ENCODE data around the gene MAPK1.

The MAPK1 gene

DNA sequence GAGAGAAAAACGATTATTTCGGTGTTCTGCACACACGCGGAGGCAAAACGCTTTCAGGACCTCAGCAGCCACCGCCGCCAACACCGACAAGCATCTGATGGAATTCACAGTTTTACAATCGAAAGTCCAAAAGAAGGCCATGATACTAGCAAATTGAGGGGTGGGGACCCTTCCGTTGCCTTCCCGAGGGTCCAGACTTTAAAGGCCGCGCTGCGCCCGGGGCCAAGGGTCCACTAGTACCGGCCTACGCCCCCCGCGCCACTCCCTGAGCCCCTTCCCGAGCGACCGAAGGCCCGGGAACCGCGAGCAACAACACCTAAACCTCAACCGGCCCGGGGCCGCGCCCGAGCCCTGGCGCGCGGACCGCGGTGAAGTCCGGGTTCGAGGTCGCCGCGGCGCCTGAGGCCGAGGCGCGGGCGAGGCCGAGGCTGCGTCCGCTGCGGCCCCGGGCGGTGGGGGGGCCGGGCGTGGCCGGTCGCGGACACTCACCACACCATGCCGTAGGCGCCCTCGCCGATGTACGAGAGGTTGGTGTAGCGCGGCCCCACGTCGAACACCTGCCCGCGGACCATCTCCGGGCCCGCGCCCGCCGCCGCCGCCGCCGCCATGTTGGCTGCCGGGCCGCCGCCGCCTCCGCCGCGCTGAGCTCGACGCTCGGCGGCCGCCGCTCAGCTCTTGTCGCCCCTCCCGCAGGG, 465 bp downstream of the MAPK1 start:
- H3K4me1 Mint-ChIP-seq, result peaks cover 39% of the 10 kb centered on the region
- peak overlapping the region; percentile 91 to 100 (median 98) for H3K4me3 Mint-ChIP-seq
- H3K36me3 Mint-ChIP-seq (ENCODE audit: low read depth), result peaks cover 5% of the 10 kb centered on the region
- no peaks in the 10 kb centered on the region for H3K27me3 Mint-ChIP-seq (ENCODE audit: low read depth)
- no peaks in the 10 kb centered on the region for H3K9me3 Mint-ChIP-seq
- TF ChIP-seq CTCF (IDR thresholded peaks at IDR 0.05; ENCODE audit: unreplicated experiment in 3 of 3), result no peak
- H3K27ac Mint-ChIP-seq, result peak overlapping the region; percentile 90 to 98 (median 93)

- TF ChIP-seq CTCF (IDR thresholded peaks at IDR 0.05; ENCODE audit: unreplicated experiment in 3 of 3), result no peak
- peaks cover 5% of the 10 kb centered on the region for H3K36me3 Mint-ChIP-seq (ENCODE audit: low read depth)
These were observed 2.4 kb downstream of the MAPK1 start for GRCh38 chr22:21865041-21865440.

DNA sequence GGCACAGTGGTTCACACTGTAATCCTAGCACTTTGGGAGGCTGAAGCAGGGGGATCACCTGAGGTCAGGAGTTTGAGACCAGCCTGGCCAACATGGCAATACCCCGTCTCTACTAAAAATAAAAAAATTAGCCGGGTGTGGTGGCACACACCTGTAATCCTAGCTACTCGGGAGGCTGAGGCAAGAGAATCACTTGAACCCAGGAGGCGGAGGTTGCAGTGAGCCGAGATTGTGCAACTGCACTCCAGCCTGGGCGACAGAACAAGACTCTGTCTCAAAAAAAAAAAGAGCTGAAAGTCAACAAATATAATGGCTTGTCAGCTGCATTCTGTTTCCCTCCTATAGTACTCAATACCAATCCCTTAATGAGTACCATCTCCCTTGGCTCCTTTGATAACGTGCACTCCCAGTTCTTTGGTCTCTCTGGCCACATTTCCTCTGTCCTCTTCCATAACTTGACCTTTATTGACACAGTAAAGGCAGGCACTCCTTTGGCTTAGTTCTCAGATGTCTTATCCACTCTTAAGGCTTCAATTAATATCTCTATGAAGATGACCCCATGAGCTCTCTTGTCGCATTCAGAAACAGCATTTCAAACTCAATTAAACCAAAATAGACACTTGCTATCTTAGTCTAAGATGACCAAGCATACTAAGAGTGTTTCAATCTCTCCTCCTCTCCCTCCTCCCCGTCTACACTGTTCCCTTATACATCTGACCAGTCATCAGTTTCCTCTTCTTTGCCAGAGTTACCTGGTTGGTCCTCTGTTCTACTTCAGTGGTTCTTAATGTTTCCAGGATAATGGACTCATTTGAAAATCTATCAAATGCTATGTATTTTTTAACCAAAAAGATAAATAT, 4.8 kb downstream of the MAPK1 start:
- no peaks in the 10 kb centered on the region for H3K9me3 Mint-ChIP-seq

More at GRCh38 chr22:21865041-21865440, 2.4 kb downstream of the MAPK1 start:
- Mint-ChIP-seq H3K27ac (peak overlapping the region in 2 of 3 experiments; percentile 5 to 53), H3K4me3 (peak overlapping the region; percentile 57 to 100 (median 98)), H3K27me3 (ENCODE audit: low read depth) (no peaks in the 10 kb centered on the region), H3K4me1 (peaks cover 58% of the 10 kb centered on the region), H3K9me3 (no peaks in the 10 kb centered on the region)

GRCh38 chr22:21861851-21862250, 5.6 kb downstream of the MAPK1 start:
- H3K27me3 Mint-ChIP-seq (ENCODE audit: low read depth), result no peaks in the 10 kb centered on the region
- H3K36me3 Mint-ChIP-seq (ENCODE audit: low read depth), result peaks cover 5% of the 10 kb centered on the region
- no peaks in the 10 kb centered on the region for H3K9me3 Mint-ChIP-seq
- H3K4me3 Mint-ChIP-seq, result no peak overlapping the region
- H3K4me1 Mint-ChIP-seq, result peaks cover 76% of the 10 kb centered on the region
- peak overlapping the region in 2 of 3 experiments; percentile 27 to 64 for H3K27ac Mint-ChIP-seq
- no peak for TF ChIP-seq CTCF (IDR thresholded peaks at IDR 0.05; ENCODE audit: unreplicated experiment in 3 of 3)

More for the DNA sequence above, 4.8 kb downstream of the MAPK1 start:
- Mint-ChIP-seq H3K4me1 (peaks cover 71% of the 10 kb centered on the region), H3K4me3 (peak overlapping the region; percentile 0 to 26 (median 7)), H3K27me3 (ENCODE audit: low read depth) (no peaks in the 10 kb centered on the region), H3K27ac (peak overlapping the region in 2 of 3 experiments; percentile 8 to 35), H3K36me3 (ENCODE audit: low read depth) (peaks cover 5% of the 10 kb centered on the region)
- no peak for TF ChIP-seq CTCF (IDR thresholded peaks at IDR 0.05; ENCODE audit: unreplicated experiment in 3 of 3)

- Mint-ChIP-seq H3K4me3 (peak overlapping the region in 2 of 3 experiments; percentile 22 to 40), H3K4me1 (peaks cover 79% of the 10 kb centered on the region), H3K9me3 (no peaks in the 10 kb centered on the region)
These were observed 6.1 kb downstream of the MAPK1 start for GRCh38 chr22:21861264-21861848.

More at GRCh38 chr22:21861264-21861848, 6.1 kb downstream of the MAPK1 start:
- H3K27me3 Mint-ChIP-seq (ENCODE audit: low read depth), result no peaks in the 10 kb centered on the region
- peaks cover 5% of the 10 kb centered on the region for H3K36me3 Mint-ChIP-seq (ENCODE audit: low read depth)
- H3K27ac Mint-ChIP-seq, result peak overlapping the region; percentile 27 to 64 (median 63)
- no peak for TF ChIP-seq CTCF (IDR thresholded peaks at IDR 0.05; ENCODE audit: unreplicated experiment in 3 of 3)

Data from nephron (organoid).